NCI-H1417 treated with DMSO at 0.1 percent for 48 hours (cell line): ENCODE data around the gene RAB8A.
A peak's percentile ranks its signal among the peaks of the same experiment; 100 is the strongest.

Experiments used
- DNase-seq: peaks from one replicate; lab custom pipeline; 2025; lab: John Stamatoyannopoulos, UW

Gene RAB8A

DNA sequence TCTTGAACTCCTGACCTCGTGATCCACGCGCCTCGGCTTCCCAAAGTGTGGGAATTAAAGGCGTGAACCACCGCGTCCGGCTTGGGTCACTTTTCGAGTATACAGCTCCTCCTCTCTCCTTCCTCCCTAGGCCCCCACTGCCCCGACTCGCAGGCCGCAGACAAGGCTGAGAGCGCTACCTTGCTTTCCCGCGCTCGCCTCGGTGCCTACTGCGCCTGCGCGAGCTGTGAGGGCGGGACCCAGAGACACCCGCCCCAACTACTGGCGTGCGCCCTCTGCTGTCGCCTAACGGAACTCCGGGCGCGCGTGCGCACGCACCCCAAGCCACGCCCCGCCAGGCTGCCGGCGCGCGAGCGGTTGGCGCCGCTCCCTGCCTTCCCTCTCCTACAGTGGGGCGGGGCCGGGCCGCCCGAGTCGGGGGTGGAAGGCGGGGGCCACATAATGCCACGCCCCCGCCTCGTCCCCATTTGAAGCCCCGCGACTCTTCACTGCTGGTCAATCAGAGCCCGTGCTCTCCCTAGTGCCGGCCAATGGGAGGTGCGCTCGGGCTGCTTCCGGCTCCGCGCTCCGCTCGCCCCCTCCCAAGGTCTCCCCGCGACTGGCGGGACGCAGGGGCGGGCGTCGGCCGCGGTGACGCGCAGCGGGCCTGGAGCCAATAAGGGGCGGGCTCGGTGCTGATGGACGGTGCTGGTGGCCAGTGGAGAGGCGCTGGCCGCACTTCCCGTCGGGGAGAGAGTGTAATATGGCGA lies at the start of gene RAB8A:
Gene RAB8A, plus strand, starts transcription at position 730 of the 749 bp plus-strand sequence. Its CDS starts 13 bp downstream, at position 743.
- peak; percentile 98 for DNase-seq

- no peak for DNase-seq
Observed at GRCh38 chr19:16061943-16062342, 49.7 kb upstream of the RAB8A start.

GRCh38 chr19:16062789-16063188 lies 48.9 kb upstream of the RAB8A start:
- DNase-seq: no peak

DNA sequence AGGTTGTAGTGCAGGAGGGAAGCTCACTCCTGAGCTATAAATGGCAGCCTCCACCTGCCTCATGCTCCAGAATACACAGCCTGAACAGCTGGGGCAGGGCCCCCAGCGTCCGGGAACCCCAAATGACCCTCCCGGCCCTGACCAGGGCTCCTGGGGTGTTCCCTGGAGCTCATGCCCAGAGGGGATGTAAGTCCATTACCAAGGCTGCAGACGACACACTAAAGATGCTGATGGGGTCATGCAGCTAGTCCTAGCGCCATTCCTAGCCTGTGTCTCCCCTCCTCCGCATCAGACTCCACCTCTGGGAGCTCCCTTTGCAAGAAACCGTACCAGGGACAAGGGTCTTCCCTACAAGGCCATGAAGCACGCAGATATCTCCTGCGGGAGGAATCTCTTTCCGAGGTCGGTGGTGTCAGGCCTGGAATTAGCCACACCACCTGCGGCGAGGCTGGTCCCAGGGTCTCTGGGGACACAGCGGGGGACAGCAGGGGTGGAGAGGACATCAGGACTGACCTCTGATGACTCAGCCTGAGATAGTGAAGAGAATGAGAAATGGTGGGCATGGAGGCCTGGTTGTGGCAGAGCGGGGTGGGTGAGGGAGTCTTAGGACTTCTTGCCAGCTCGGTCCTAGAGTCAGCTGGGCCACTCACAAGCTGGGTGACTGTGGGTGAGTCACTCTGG lies 47.3 kb upstream of the RAB8A start:
- no peak for DNase-seq

GRCh38 chr19:16066611-16067104 lies 45.0 kb upstream of the RAB8A start:
- no peak for DNase-seq

GRCh38 chr19:16067205-16067938 lies 44.3 kb upstream of the RAB8A start:
- no peak for DNase-seq

DNA sequence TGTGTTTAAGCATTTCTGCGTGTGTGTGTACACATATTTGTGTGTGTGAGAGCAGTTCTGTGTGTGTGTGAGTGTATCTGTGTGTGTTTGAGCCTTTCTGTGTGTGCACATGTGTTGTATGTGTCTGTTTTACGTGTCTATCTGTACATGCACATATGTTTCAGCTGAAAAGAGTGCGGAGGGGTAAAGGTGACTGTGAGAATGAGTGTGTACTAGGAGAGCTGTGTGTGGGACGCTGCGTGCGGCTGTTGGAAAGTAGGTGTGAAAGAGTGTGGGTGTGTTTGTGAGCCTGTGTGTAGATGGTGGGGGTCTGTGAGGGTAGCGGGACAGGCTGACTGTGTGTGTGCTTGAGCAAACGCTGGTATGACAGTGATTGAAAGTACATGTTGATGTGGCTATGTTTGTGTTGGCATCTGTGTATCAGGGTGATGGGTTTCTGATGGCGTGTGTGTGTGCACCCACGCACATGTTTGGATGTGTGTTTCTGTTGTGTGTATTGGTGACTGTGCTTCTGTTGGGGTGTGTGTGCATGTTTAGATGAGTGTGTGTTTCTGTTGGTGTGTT lies 42.9 kb upstream of the RAB8A start:
- DNase-seq: no peak

DNA sequence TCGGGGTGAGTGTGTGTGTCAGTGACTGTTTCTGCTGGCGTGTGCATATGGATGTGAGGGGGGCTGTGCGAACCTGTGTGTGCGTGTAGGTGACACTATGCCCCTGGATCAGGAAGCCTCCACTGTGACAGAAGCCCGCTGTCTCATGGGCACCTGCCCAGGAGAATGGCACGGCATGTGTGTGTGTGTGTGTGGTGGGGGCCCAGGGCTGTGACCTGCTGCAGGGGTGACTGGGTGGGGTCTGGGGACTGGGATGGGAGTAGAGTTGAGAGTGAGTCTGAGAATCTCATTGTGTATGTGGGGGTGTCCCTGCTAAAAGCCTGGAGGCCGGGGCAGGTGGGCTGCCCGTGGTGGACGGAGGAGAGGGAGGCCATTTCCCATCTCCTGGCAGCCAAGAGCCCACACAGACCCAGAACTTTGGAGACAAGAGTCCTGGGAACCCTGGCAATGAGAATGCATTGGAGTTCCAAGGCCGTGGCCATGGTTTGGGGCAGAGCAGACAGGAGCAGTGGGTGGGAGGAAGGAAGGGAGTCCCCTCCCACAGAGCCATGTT lies 41.8 kb upstream of the RAB8A start:
- no peak for DNase-seq

DNA sequence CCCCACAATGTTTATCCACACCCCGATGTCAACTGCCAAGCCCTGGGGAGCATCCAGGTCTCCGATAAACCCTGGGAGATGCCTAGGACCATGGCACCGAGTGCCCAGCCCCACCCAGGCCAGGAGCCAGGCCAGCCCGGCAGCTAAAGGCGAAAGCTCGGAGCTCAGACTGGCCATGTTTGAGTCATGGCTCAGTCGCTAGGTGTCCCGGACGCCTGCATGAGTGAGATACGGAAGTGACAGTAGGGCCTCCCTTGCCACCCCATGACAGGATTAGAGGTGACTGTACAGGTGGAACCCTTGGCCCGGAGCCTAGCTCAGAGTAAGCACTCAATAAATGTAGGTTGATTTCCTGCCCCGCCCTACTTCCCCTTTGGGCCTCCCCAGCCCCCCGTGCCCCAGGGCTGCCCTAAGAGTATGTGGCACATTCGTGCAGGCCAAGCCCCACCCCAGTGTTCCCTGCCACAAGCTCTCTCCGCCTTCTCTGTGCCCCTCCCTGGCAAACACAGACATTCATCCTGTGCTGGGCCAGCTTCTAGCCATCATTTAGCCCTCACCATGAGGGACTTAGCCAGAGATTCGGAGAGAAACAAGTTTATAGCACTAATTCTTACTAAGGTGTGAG lies 41.2 kb upstream of the RAB8A start:
- DNase-seq: no peak

GRCh38 chr19:16071072-16071691 lies 40.5 kb upstream of the RAB8A start:
- DNase-seq: no peak

DNA sequence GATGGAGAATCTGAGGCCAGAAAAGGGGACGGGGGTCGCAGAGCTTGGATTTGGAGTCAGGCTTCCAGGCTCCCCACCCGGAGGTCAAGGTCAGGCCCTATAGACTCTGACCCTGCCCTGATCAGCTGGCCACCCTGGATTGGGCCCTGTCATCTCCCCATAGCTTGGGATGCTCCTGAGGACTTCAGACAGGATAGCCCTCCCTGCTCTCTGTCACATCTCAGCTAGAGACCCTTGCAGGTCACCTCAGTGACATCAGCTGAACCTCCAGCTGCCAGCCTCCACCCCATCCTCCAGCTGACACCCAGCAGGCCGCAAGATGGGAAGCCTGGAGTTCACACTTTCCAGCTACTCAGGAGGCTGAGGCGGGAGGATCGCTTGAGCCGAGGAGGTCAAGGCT lies 38.2 kb upstream of the RAB8A start:
- no peak for DNase-seq

GRCh38 chr19:16073988-16074387 lies 37.7 kb upstream of the RAB8A start:
- no peak for DNase-seq

DNA sequence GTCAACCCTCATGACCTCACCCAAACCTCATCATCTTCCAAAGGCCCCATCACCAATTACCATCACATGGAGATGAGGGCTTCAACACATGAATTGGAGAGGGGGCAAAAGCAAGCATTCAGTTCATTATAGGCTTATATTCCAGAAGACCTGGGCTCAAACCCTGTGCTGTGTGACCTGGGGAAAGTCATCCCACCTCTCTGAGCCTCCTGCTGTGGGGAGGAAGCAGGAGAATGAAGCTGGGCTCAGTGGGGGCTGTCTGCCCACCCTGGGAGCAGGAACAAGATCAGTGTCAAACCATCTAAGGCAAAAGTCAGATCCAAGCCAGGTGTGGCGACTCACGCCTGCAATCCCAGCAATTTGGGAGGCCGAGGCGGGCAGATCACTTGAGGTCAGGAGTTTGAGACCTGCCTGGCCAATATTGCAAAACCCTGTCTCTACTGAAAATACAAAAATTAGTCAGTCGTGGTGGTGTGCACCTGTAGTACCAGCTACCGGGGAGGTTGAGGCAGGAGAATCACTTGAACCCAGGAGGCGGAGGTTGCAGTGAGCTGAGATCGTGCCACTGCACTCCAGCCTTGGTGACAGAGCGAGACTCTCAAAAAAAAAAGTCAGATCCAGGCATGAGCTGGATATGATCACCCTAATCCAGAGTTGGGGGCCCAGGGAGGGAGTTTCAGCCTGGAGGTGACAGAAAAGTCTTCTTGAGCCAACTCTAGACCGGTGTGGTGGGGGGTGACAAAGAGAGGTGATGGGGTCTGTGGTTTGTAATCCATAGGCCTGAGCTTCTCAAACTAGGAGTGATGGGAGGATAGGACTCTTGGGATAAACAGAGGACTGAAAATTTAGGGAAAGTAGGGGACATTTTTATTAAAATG lies 37.0 kb upstream of the RAB8A start:
- DNase-seq: no peak

DNA sequence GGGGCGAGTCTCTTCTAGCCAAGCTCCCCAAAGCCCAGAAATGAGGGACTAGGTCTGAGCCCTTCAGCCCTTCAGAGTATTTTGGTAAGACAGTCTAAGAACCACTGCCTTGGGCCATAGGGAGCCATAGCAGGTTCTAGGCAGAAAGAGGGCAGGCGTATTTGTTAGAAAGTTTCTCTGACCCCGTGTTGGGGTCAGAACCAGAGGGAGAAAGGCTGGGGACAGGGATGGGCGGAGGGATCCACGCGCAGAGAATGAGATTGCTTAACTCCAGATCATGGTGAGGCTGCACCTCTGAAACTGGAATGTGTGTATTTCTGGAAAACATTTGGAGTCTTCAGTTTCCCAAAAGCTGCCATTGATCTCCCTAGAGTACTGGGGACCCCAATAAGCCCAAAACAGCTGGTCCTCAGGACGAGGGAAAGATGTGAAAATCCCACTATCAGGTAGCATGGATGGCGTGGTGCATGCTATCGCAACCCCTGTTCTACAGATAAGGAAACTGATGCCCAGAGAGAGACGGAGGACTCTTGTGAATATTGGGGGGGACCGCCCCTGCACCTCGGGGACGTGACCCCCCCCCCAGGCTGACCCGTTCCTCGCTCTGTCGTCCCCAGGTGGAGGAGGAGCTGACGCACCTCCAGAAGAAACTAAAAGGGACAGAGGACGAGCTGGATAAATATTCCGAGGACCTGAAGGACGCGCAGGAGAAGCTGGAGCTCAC lies 36.1 kb upstream of the RAB8A start:
- DNase-seq: no peak

GRCh38 chr19:16076154-16076957 lies 35.3 kb upstream of the RAB8A start, which contains the start of gene TPM4:
Gene TPM4 (plus strand): TSS chr19:16076495. CDS start chr19:16076566, 71 bp downstream.
- DNase-seq: no peak

- DNase-seq: no peak
Observed at GRCh38 chr19:16076958-16077611, 34.6 kb upstream of the RAB8A start.

DNA sequence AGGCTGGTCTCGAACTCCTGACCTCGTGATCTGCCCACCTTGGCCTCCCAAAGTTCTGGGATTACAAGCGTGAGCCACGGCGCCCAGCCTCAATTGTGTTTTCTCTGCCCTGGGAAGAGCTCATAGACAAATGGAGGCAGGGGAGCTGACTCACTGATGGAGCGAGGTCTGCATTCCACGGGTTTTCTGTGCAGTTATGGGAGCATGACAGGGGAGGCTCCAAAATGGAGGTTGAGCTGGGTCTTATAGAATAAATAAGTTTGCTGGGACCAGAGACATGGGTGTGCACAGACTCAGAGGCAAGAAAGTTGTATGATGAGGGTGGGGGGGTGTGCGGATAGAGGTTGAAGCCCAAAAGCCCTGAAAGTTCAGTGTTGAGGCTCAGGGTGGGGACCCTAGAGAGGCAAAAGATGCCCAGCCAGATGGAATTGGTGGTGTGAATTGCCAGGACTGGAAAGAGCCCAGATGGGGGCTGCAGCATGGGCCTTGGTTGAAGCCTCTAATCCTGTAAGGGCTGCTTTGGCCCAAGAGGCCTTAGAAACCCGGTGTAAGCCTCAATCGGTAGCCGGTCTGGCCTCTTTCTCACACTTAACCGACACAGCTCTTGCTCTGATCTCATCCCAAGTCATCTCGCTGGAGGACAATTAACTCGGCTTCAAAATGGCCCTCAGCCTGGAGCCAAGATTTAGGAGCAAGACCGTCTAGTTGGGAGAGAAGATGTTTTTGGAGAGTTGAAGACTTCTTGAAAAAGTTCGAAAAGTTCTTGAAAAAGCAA lies 33.5 kb upstream of the RAB8A start:
- no peak for DNase-seq
